Stimulated activated naive CD8-positive, alpha-beta T cell treated with anti-CD3 and anti-CD28 coated beads, Interleukin-15, Interleukin-2, amounts not matched to agents 100 ng/mL and 50 ng/mL, for 24 hours (primary cell): ENCODE results near the gene MTERF4.

Source experiments
- H3K27ac Mint-ChIP-seq: one replicate; pipeline ENCODE4 v1.8.0; 2021; ENCODE audit warnings: mild to moderate bottlenecking, mixed read lengths
- H3K27me3 Mint-ChIP-seq: one replicate; pipeline ENCODE4 v1.8.0; 2021; ENCODE audit warnings: mixed read lengths
- H3K36me3 Mint-ChIP-seq: one replicate; pipeline ENCODE4 v1.8.0; 2021; ENCODE audit warnings: low read depth, mixed read lengths
- H3K4me1 Mint-ChIP-seq: one replicate; pipeline ENCODE4 v1.8.0; 2021; ENCODE audit warnings: low read depth, mixed read lengths
- H3K4me3 Mint-ChIP-seq: one replicate; pipeline ENCODE4 v1.8.0; 2021; ENCODE audit warnings: mild to moderate bottlenecking, mixed read lengths
- H3K9me3 Mint-ChIP-seq: one replicate; pipeline ENCODE4 v1.8.0; 2021; ENCODE audit warnings: mixed read lengths

MTERF4 gene

DNA sequence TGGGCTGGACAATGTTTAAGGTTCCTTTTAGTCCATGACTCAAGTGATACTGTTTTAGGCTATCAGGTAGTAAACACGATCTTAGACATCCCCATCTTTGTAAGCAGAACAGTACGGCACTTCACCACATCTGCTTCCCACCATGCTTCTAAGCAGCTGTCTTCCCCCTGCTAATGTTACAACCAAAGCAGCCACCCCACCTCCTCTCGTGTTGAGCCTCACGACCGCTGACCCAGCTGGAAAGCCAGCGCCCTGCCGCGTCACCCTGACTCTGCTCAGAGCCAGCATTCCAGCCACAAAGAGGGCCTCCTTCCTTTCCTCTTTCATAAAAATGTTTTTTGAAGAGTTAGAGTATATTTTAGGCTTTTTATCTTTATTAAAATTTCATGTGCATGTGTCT lies 9.4 kb downstream of the MTERF4 start:
- Mint-ChIP-seq H3K27me3 (no peaks in the 10 kb centered on the region), H3K36me3 (peaks cover 50% of the 10 kb centered on the region), H3K27ac (peak overlapping the region; percentile 31), H3K4me3 (no peak overlapping the region), H3K4me1 (peaks cover 32% of the 10 kb centered on the region), H3K9me3 (no peaks in the 10 kb centered on the region)

DNA sequence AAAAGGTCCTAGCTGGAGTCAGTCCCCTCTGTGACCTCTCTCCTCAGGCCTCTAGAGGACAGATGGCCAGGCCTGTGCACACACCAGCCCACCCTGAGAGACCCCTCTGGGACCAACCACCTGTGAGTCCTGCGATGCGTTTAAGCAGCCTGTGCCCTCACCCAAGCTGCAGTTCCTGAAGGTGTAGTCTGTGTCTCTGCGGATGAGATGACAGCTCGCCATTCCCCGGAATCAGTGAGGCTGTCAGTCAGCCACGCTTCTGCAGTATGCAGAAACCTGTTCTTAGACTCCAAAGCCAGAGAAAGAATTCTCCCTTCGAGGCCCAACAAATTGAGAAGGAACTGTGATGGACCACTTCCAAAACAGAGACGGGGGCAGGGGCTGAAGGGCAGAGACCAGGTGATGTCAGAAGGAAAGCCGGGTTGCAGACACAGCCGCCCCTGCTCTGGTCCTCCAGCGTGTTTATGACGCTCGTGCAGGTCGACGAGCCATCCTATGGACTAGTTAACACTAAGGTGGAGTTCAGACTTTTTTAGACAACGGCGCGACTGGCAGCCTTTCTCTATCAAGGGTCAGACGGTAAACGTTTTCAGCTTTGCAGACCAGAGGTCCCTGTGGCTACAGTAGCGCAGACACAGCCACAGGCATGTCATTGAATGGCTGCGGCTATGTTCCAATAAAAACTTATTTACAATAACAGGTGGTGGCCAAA lies 10.2 kb downstream of the MTERF4 start:
- Mint-ChIP-seq H3K4me1 (peaks cover 25% of the 10 kb centered on the region), H3K27ac (no peak overlapping the region), H3K4me3 (no peak overlapping the region), H3K27me3 (no peaks in the 10 kb centered on the region), H3K36me3 (peaks cover 43% of the 10 kb centered on the region), H3K9me3 (no peaks in the 10 kb centered on the region)

DNA sequence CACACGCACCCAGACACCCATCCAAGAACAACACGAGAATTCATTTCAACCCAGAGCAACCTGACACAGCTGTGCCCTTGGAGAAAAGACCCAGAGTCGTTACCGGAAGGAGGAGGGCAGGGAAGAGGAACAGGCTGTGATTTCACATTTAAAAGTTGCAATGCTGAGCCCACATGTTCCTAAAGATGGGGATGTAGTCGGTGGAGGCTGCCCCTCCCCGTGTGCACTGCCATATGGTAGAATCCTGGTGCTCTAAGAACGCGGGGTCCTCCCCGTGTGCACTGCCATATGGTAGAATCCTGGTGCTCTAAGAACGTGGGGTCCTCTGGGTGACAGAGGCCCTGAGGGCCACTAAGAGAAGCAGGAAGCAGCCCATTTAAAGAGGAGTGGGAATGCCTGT lies 10.9 kb downstream of the MTERF4 start:
- peaks cover 43% of the 10 kb centered on the region for H3K36me3 Mint-ChIP-seq
- H3K4me3 Mint-ChIP-seq = no peak overlapping the region
- H3K27me3 Mint-ChIP-seq = no peaks in the 10 kb centered on the region
- H3K9me3 Mint-ChIP-seq = no peaks in the 10 kb centered on the region
- H3K27ac Mint-ChIP-seq = no peak overlapping the region
- H3K4me1 Mint-ChIP-seq = peaks cover 18% of the 10 kb centered on the region

DNA sequence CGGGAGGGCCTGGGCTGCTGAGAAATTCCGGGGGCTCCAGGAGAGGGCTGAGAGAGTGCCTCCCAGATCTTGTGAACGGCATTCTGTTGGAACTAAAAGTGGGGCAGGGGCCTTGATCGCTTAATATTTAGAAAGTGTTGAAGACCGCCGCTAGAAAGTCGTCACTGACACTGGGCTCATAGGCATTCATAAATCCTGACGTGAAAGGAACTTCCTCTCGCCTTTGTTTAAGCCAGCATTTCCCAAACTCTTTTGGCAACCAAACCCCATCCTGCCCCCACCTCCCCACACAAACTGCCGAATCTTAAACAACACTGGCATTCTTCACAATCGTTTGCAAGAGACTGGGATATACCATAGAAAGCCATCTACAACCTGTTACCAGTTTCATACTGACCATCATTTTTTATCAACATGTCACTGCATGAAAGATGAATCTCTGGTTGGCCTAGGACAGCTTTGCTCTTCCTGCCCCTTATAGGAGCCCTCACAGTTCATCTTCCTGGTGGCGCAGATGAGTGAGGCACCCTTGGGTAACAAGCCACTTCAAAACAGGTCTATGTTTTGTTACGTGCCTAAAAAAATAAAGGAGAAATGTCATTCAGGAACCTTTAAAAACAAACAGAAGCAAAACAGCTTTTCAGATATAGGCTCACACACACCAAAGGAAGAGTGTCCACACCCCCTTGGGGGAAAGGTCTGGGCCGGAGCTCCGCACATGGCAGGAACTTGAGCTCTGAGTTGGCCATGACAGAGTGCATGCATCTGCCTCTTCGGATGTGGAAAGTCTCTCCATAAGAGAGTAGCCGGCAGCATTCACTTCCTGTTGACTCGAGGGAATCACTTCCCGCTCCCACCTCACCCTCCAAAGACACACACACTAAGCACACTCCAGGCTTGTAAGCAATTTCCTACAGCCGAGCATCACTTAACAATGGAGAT lies 13.0 kb downstream of the MTERF4 start:
- H3K36me3 Mint-ChIP-seq = peaks cover 45% of the 10 kb centered on the region
- H3K27ac Mint-ChIP-seq = no peak overlapping the region
- H3K4me1 Mint-ChIP-seq = peaks cover 5% of the 10 kb centered on the region
- H3K27me3 Mint-ChIP-seq = no peaks in the 10 kb centered on the region
- H3K4me3 Mint-ChIP-seq = no peak overlapping the region
- no peaks in the 10 kb centered on the region for H3K9me3 Mint-ChIP-seq

DNA sequence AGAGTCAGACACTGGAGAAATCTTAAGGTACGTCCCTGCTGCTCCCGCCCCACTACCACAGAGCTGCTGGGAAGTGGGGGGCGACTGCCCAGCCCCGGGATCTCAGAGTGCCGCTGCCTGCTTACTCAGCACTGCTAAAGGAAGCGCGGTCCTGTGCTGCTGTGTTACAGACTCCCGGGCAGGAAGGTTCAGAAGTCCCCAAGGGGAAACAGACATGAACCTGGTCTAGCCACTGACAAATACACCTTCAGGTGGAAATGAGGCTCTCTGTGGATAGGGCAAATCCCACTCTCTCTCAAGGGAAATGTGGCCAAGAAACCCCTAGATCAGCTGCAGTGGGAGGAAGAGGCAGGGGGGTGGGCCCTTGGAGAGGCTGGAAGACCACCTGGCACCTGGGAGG lies 13.7 kb downstream of the MTERF4 start:
- no peaks in the 10 kb centered on the region for H3K27me3 Mint-ChIP-seq
- H3K4me3 Mint-ChIP-seq = no peak overlapping the region
- H3K9me3 Mint-ChIP-seq = no peaks in the 10 kb centered on the region
- H3K4me1 Mint-ChIP-seq = peaks cover 5% of the 10 kb centered on the region
- H3K36me3 Mint-ChIP-seq = peaks cover 45% of the 10 kb centered on the region
- H3K27ac Mint-ChIP-seq = no peak overlapping the region

DNA sequence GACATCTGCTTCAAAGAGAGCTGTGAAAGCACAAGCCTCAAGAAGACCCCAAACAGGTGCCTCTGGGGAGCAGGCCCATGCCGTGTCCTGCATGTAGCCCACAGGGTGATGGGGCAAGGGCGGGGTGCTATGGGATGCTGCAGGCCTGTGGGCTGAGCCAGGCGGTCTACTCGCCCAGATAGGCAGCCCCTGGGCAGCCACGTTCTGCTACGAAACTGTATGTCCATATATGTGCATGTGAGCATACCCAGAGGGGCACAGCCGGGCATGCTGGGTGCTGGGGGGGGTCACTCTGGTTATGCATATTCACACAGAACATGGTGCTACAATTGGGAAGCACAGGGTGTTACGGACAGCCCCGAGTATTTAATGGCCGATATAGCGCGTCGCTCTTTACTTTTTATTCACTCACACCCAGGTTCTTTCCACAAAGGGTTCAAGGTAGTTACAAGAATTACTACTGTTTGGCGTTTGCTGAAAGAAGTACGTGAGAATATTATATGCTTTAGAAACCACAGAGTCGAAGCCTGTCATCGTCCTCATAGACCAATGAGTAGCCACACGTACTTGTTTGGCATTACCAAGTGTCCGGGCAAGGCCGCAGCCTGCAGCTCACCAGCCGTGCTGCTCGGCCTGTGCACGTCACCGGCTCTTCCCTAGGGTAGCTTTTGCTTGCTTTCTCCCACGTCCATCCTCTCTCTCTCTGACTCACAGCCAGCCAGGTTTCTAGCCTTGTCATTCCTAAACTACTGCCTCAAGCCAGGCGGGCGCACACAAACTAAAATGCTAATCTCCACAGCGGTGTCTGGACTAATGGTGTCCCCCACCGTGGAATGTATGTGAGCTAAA lies 14.4 kb downstream of the MTERF4 start:
- peaks cover 5% of the 10 kb centered on the region for H3K4me1 Mint-ChIP-seq
- H3K9me3 Mint-ChIP-seq = no peaks in the 10 kb centered on the region
- H3K27ac Mint-ChIP-seq = no peak overlapping the region
- no peaks in the 10 kb centered on the region for H3K27me3 Mint-ChIP-seq
- no peak overlapping the region for H3K4me3 Mint-ChIP-seq
- peaks cover 45% of the 10 kb centered on the region for H3K36me3 Mint-ChIP-seq

DNA sequence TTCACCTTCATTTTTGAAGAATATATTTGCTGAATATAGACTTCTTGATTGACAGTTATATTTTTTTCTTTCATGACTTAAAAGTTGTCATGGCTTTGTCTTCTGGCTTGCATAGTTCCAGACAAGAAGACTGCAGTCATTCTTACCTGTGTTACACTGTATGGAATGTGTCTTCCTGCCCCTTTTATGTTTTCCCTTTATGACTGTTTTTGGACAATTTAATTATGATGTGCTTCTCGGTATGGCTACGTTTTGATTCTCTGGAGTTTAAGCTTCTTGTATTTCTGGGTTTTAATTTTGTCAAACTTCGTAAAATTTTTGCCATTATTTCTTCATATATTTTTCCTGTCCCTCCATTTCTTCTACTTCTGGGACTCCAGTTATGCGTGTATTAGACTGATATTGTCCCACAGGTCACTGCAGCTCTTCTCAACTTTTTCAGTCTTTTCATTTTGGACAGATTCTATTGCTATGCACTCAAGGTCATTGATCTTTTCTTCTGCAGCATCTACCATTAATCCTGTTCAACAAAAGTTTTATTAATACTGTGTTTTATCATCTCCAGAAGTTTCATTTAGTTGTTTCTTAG lies 17.1 kb downstream of the MTERF4 start:
- Mint-ChIP-seq H3K4me3 (no peak overlapping the region), H3K9me3 (no peaks in the 10 kb centered on the region), H3K4me1 (peaks cover 5% of the 10 kb centered on the region), H3K36me3 (peaks cover 45% of the 10 kb centered on the region), H3K27ac (peak overlapping the region; percentile 10), H3K27me3 (no peaks in the 10 kb centered on the region)

DNA sequence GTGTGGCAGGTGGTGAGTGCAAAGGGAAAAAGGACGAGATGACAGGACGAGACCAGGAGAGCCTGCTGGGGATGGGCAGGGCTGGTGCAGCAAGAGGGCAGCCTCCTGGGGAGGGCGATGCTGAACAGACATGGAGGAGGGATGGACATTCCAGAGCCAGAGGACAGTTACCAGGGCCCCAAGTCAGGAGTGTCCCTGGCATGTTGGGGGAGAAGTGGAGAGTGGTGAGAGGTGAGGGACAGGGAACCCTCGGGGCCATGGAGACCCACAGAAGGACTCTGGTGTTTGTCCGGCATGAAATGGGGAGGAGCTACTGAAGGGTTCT lies 19.0 kb downstream of the MTERF4 start:
- Mint-ChIP-seq H3K36me3 (peaks cover 30% of the 10 kb centered on the region), H3K4me1 (peaks cover under 1% of the 10 kb centered on the region), H3K27me3 (no peaks in the 10 kb centered on the region), H3K9me3 (no peaks in the 10 kb centered on the region), H3K27ac (no peak overlapping the region), H3K4me3 (no peak overlapping the region)

DNA sequence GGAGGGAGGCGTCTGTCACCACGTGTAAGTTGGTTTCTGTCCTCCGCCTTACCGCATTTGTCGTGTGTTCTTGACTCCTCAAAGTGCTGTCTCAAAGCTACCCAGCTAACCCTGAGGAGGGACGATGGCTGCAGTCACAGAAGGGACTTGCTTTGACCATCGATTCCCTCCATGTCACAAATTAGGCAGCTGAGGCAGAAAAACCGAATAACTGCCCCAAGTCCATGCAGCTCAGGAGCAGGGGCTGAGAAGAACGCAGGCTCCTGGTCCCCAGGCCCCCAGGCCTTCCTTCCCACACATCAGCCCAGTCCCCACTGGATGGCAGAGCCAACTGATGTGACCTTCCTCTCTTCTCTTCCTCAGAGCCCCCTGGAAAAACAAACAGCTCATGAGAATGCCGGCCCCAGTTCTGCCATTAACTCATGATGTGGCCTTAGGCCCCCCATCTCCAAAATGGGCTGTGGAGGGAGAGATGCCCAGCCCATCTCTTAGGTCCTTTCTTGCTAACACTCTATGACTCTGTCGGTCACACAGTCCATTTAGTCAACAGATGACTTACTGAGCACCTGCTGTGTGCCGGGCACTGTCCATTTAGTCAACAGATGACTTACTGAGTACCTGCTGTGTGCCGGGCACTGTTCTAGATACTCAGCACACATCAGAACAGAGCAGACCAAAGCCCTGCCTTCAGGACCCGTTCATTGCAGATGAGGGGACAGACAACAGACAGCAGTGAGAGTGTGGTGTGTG lies 19.6 kb downstream of the MTERF4 start:
- H3K36me3 Mint-ChIP-seq = peaks cover 26% of the 10 kb centered on the region
- no peak overlapping the region for H3K4me3 Mint-ChIP-seq
- peak overlapping the region; percentile 0 for H3K27ac Mint-ChIP-seq
- H3K9me3 Mint-ChIP-seq = no peaks in the 10 kb centered on the region
- H3K27me3 Mint-ChIP-seq = no peaks in the 10 kb centered on the region
- H3K4me1 Mint-ChIP-seq = no peaks in the 10 kb centered on the region

DNA sequence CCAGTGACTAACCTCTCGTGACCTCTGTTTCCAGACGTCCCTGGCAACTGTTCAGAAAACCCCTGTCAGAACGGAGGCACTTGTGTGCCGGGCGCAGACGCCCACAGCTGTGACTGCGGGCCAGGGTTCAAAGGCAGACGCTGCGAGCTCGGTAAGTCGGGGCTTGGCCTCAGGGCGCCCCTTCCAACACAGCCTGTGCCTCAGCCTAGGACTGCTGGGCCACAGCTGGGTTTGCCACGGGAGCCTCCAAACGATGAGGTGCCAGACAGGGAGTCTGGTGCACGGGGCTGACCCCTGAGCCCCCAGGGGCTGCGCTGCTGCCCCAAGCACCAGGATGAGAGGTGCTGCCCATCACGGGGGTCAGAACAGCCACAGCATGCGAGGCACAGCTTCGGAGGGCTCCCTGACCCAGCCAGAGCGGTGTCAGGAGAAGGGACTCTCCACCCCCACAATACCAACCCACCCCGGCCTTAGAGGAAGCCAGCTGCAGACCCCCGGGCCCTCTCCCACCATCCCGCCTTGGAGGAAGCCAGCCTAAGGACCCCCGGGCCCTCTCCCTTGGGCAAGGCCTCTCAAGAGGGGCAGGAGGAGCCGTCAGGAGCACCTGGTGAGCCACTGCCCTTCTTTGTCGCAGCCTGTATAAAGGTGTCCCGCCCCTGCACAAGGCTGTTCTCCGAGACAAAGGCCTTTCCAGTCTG lies 20.3 kb downstream of the MTERF4 start:
- no peak overlapping the region for H3K4me3 Mint-ChIP-seq
- H3K36me3 Mint-ChIP-seq = peaks cover 24% of the 10 kb centered on the region
- no peak overlapping the region for H3K27ac Mint-ChIP-seq
- H3K9me3 Mint-ChIP-seq = no peaks in the 10 kb centered on the region
- no peaks in the 10 kb centered on the region for H3K4me1 Mint-ChIP-seq
- no peaks in the 10 kb centered on the region for H3K27me3 Mint-ChIP-seq

DNA sequence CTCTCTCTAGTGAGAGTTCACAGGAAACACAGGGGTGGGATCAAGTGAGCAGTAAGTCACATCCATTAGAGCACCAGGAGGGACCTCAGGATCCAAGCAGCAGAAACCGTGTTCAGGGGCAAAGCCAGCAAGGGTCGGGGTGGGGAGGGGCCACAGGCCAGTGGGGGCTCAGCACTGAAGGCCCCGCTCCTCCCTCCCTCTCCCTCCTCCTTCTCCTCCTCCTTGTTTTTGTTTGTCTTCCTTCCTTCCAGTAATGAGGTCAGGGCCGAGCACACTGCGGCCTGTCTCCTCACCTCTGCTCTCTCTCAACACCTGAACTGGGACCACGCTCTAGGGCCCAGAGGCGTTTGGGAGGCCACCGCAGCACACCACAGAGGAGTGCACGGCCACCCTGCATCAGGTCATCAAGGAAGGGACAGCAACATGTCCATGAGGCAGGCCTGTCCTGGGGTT lies 20.9 kb downstream of the MTERF4 start:
- no peak overlapping the region for H3K27ac Mint-ChIP-seq
- peaks cover 18% of the 10 kb centered on the region for H3K36me3 Mint-ChIP-seq
- H3K4me1 Mint-ChIP-seq = no peaks in the 10 kb centered on the region
- H3K9me3 Mint-ChIP-seq = no peaks in the 10 kb centered on the region
- H3K4me3 Mint-ChIP-seq = no peak overlapping the region
- H3K27me3 Mint-ChIP-seq = no peaks in the 10 kb centered on the region

DNA sequence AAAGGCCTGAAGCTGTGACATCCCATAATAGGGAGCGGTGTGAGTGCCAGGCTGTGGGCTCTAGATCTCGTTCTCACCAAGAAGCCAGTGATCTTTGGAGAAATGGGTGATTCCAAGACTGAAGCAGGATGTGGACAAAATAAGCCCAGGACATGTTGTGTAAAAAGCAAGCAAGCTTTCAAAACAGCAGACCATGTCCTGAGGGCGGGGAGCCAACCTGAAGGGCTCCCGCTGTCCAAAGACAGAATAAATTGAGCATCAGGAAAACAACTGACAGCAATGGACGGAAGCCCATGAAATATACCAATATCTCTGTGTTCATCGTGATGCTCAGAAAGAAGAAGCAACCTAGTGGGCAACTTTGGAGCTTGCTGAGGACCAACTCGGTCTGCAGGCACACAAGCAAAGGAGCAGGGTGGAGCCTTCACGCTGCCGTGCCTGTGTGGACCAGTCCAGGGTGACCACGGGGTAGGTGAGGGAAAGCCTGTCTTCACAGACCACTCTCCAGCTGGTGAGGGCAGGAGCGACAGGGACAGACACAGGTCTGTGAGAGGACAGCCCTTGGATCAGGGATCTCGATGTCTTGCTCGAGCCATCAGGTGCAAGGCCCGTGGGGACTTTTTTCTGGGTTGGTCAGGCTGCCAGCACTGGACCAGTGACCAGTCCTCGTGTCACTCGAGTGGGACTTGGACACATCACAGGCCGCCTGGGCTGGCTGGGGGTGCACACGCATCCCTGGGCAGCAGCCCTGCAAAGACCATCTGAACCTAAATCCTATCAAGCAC lies 21.5 kb downstream of the MTERF4 start:
- no peaks in the 10 kb centered on the region for H3K27me3 Mint-ChIP-seq
- no peaks in the 10 kb centered on the region for H3K4me1 Mint-ChIP-seq
- peaks cover 13% of the 10 kb centered on the region for H3K36me3 Mint-ChIP-seq
- no peaks in the 10 kb centered on the region for H3K9me3 Mint-ChIP-seq
- H3K4me3 Mint-ChIP-seq = no peak overlapping the region
- H3K27ac Mint-ChIP-seq = no peak overlapping the region

DNA sequence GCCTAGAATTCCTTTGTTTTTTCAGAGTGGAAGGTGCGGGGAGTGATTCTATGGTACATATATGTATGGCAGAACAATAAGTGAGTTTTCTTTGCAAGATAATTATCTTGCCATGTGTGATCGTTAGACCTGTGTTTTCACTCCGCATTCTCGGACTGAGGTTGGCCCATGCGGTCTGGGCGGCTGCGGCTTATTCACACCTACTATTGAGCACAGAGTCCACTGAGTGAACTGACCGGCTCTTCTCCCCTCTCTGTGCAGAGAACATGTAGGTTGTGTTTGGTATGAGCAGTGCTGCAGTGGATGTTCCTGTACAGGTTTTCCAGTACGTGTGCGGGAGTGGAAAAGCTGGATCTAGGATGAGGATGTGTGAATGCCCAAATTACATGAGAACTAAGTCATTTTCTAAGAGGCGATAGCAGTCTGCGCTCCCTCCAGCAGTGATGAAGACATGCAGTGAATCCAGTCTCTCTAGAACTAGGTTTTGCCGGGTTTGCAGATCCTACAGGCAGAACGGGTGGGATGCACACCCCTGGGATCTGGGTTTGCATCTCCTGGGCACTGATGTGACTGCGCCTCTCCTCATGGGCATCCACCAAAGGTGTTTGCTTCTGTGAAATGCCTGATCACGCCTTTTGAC lies 27.1 kb downstream of the MTERF4 start:
- Mint-ChIP-seq H3K27me3 (no peaks in the 10 kb centered on the region), H3K4me1 (no peaks in the 10 kb centered on the region), H3K27ac (no peak overlapping the region), H3K4me3 (no peak overlapping the region), H3K9me3 (no peaks in the 10 kb centered on the region), H3K36me3 (no peaks in the 10 kb centered on the region)
